ENCODE measurements around the gene SLC27A2. TPM values are rescaled to one million over a fixed set of nuclear protein-coding genes. Genes with fewer than 3 reads are reported as not detected.

The SLC27A2 gene
- total and polyA plus RNA-seq, 2 experiments from 2014 or later: 2.8 to 9.4 TPM

GRCh38 chr15:50189633-50190032 is 7.6 kb downstream of the SLC27A2 start (continued):
- TF ChIP-seq REST (IDR thresholded peaks at IDR 0.05; ENCODE audit: unreplicated experiment) (no peak), EZH2phosphoT487 (IDR thresholded peaks at IDR 0.05; ENCODE audit: unreplicated experiment) (no peak), ZNF331 (CRISPR knock-in tag; IDR thresholded peaks at IDR 0.05; ENCODE audit: low read depth) (no peak), CREB1 (CRISPR knock-in tag; IDR thresholded peaks at IDR 0.05; ENCODE audit: low read depth) (no peak), POLR2AphosphoS5 (IDR thresholded peaks at IDR 0.05; ENCODE audit: low read depth) (no peak), STAT1 (IDR thresholded peaks at IDR 0.05; ENCODE audit: unreplicated experiment) (no peak), CTCF (conservative IDR thresholded peaks at IDR 0.05; ENCODE audit: low read depth in 2 of 2) (no peak), JUNB (IDR thresholded peaks at IDR 0.05; ENCODE audit: unreplicated experiment) (no peak), NANOG (IDR thresholded peaks at IDR 0.05; ENCODE audit: borderline replicate concordance) (no peak), ZNF114 (CRISPR knock-in tag; IDR thresholded peaks at IDR 0.05) (no peak), EZH2 (IDR thresholded peaks at IDR 0.05; ENCODE audit: low read depth, unreplicated experiment) (no peak)

GRCh38 chr15:50190166-50190570 is 8.2 kb downstream of the SLC27A2 start:
- no peak for DNase-seq (ENCODE audit: low spot score)
- Histone ChIP-seq H3K36me3 (ENCODE audit: insufficient read depth) (no peaks in the 10 kb centered on the region), H3K4me3 (no peak overlapping the region), H3K9me2 (ENCODE audit: insufficient read depth) (no peaks in the 10 kb centered on the region), H3F3A (replicated peaks; ENCODE audit: low read depth) (no peaks in the 10 kb centered on the region), H3K4me1 (ENCODE audit: insufficient read depth) (no peaks in the 10 kb centered on the region), H4K20me1 (replicated peaks; ENCODE audit: insufficient read depth) (no peaks in the 10 kb centered on the region), H2AFZ (no peak overlapping the region), H3K79me2 (replicated peaks; ENCODE audit: insufficient read depth) (no peaks in the 10 kb centered on the region), H3K27ac (ENCODE audit: low read depth) (no peak overlapping the region), H3K4me2 (no peak overlapping the region), H3K27me3 (ENCODE audit: insufficient read depth) (no peaks in the 10 kb centered on the region)
- no peaks in the 10 kb centered on the region for H3K27me3 Mint-ChIP-seq (ENCODE audit: insufficient read depth, low read depth, poor library complexity)
- H3K4me3 Mint-ChIP-seq: no peak overlapping the region
- no peaks in the 10 kb centered on the region for H3K36me3 Mint-ChIP-seq (ENCODE audit: low read depth)
- H3K9me3 Mint-ChIP-seq: no peaks in the 10 kb centered on the region
- ATAC-seq: no peak
- no peak overlapping the region for H3K27ac Mint-ChIP-seq
- peaks cover 6% of the 10 kb centered on the region for H3K4me1 Mint-ChIP-seq
- TF ChIP-seq NANOG (IDR thresholded peaks at IDR 0.05; ENCODE audit: borderline replicate concordance): no peak
- no peak for TF ChIP-seq EZH2 (IDR thresholded peaks at IDR 0.05; ENCODE audit: low read depth, unreplicated experiment)
- no peak for TF ChIP-seq JUNB (IDR thresholded peaks at IDR 0.05; ENCODE audit: unreplicated experiment)
- no peak for TF ChIP-seq CREB1 (CRISPR knock-in tag; IDR thresholded peaks at IDR 0.05; ENCODE audit: low read depth)
- TF ChIP-seq CTCF (conservative IDR thresholded peaks at IDR 0.05; ENCODE audit: low read depth in 2 of 2): no peak
- TF ChIP-seq EZH2phosphoT487 (IDR thresholded peaks at IDR 0.05; ENCODE audit: unreplicated experiment): no peak
- no peak for TF ChIP-seq REST (IDR thresholded peaks at IDR 0.05; ENCODE audit: unreplicated experiment)
- no peak for TF ChIP-seq ZNF114 (CRISPR knock-in tag; IDR thresholded peaks at IDR 0.05)
- no peak for TF ChIP-seq STAT1 (IDR thresholded peaks at IDR 0.05; ENCODE audit: unreplicated experiment)
- TF ChIP-seq ZNF331 (CRISPR knock-in tag; IDR thresholded peaks at IDR 0.05; ENCODE audit: low read depth): no peak

Measured in GM23338 (cell line).